Loucy (cell line): ENCODE data around the gene SOX4.

ENCODE experiments used
- H2AFZ ChIP-seq: fragments of 200-600 bp; sonication (generic); 2 replicates; pipeline ENCODE4 v1.6.0; 2016; ENCODE audit warnings: antibody characterized with exemption, mild to moderate bottlenecking, low read length, moderate library complexity
- H3F3A ChIP-seq: fragments of 200-600 bp; 2 replicates; pipeline ENCODE4 v1.6.0; 2016; ENCODE audit warnings: antibody characterized with exemption, low read depth, mild to moderate bottlenecking
- H3K27me3 ChIP-seq: fragments of 200-600 bp; sonication (generic); 2 replicates; pipeline ENCODE4 v1.6.1; 2014; ENCODE audit warnings: low read length, mild to moderate bottlenecking; ENCODE audit not compliant: insufficient read depth, poor library complexity, severe bottlenecking
- H3K36me3 ChIP-seq: fragments of 200-600 bp; sonication (generic); 2 replicates; pipeline ENCODE4 v1.6.1; 2016; ENCODE audit warnings: low read length; ENCODE audit not compliant: insufficient read depth
- H3K4me1 ChIP-seq: fragments of 200-600 bp; sonication (generic); 2 replicates; pipeline ENCODE4 v1.5.1; 2014; ENCODE audit warnings: low read length, mild to moderate bottlenecking; ENCODE audit not compliant: insufficient read depth, poor library complexity, severe bottlenecking
- H3K4me2 ChIP-seq: fragments of 200-600 bp; sonication (generic); 2 replicates; pipeline ENCODE4 v1.6.0; 2014; ENCODE audit warnings: antibody characterized with exemption, low read length, low read depth, mild to moderate bottlenecking; ENCODE audit not compliant: poor library complexity, severe bottlenecking
- H3K4me3 ChIP-seq: fragments of 200-600 bp; sonication (generic); 2 replicates; pipeline ENCODE4 v1.5.1; 2014; ENCODE audit warnings: low read length, mild to moderate bottlenecking, mixed read lengths; ENCODE audit not compliant: poor library complexity, severe bottlenecking
- H3K79me2 ChIP-seq: fragments of 200-600 bp; sonication (generic); 2 replicates; pipeline ENCODE4 v1.6.1; 2014; ENCODE audit warnings: low read length; ENCODE audit not compliant: insufficient read depth
- H3K9ac ChIP-seq: fragments of 200-600 bp; sonication (generic); 2 replicates; pipeline ENCODE4 v1.6.0; 2014; ENCODE audit warnings: mild to moderate bottlenecking, low read depth, low read length, moderate library complexity; ENCODE audit not compliant: poor library complexity, severe bottlenecking
- H3K9me2 ChIP-seq: fragments of 200-600 bp; sonication (generic); replicated peaks from 2 replicates; pipeline ENCODE4 v1.6.1; 2016; ENCODE audit warnings: low read depth, low read length, mixed read lengths
- H3K9me3 ChIP-seq: fragments of 200-600 bp; sonication (generic); 2 replicates; pipeline ENCODE4 v1.6.1; 2014; ENCODE audit warnings: mild to moderate bottlenecking, antibody characterized with exemption, low read length, low read depth; ENCODE audit not compliant: insufficient read depth
- H4K20me1 ChIP-seq: fragments of 200-600 bp; sonication (generic); 2 replicates; pipeline ENCODE4 v1.6.0; 2014; ENCODE audit warnings: antibody characterized with exemption, low read length, mild to moderate bottlenecking; ENCODE audit not compliant: insufficient read depth, poor library complexity, severe bottlenecking
- CTCF ChIP-seq: fragments of 200-600 bp; sonication (generic); conservative IDR thresholded peaks from 2 replicates; pipeline ENCODE4 v1.5.1; 2014; ENCODE audit warnings: mild to moderate bottlenecking, antibody characterized with exemption, low read length
- EZH2phosphoT487 ChIP-seq: fragments of 200-600 bp; IDR thresholded peaks from 2 replicates; pipeline ENCODE4 v1.6.1; 2018; ENCODE audit warnings: antibody characterized with exemption, mild to moderate bottlenecking, moderate library complexity, borderline replicate concordance

The SOX4 gene

GRCh38 chr6:21634582-21634981, 41.0 kb downstream of the SOX4 start:
- Histone ChIP-seq H3K9me2 (no peaks in the 10 kb centered on the region), H3K9ac (no peak overlapping the region), H4K20me1 (no peaks in the 10 kb centered on the region), H3K79me2 (no peaks in the 10 kb centered on the region), H3K4me3 (no peak overlapping the region), H3K4me2 (no peak overlapping the region), H3K9me3 (no peaks in the 10 kb centered on the region), H3K4me1 (no peaks in the 10 kb centered on the region), H3F3A (no peaks in the 10 kb centered on the region; the same call in 1 of the 2 replicates), H2AFZ (no peak overlapping the region), H3K36me3 (no peaks in the 10 kb centered on the region), H3K27me3 (no peaks in the 10 kb centered on the region)
- TF ChIP-seq CTCF (no peak), EZH2phosphoT487 (no peak)

GRCh38 chr6:21636876-21637275, 43.3 kb downstream of the SOX4 start:
- Histone ChIP-seq H4K20me1 (no peaks in the 10 kb centered on the region), H2AFZ (no peak overlapping the region), H3F3A (no peaks in the 10 kb centered on the region; the same call in 1 of the 2 replicates), H3K9me2 (no peaks in the 10 kb centered on the region), H3K4me3 (no peak overlapping the region), H3K79me2 (no peaks in the 10 kb centered on the region), H3K4me2 (no peak overlapping the region), H3K27me3 (no peaks in the 10 kb centered on the region), H3K9ac (no peak overlapping the region), H3K36me3 (no peaks in the 10 kb centered on the region), H3K9me3 (no peaks in the 10 kb centered on the region), H3K4me1 (no peaks in the 10 kb centered on the region)
- TF ChIP-seq CTCF = no peak
- no peak for TF ChIP-seq EZH2phosphoT487

GRCh38 chr6:21639316-21639715, 45.8 kb downstream of the SOX4 start:
- Histone ChIP-seq H3K4me3 (no peak overlapping the region), H3K4me1 (no peaks in the 10 kb centered on the region), H3K4me2 (no peak overlapping the region), H3K9me2 (no peaks in the 10 kb centered on the region), H4K20me1 (no peaks in the 10 kb centered on the region), H3K9me3 (no peaks in the 10 kb centered on the region), H3K27me3 (no peaks in the 10 kb centered on the region), H3K79me2 (no peaks in the 10 kb centered on the region), H3F3A (no peaks in the 10 kb centered on the region; the same call in 1 of the 2 replicates), H2AFZ (no peak overlapping the region), H3K9ac (no peak overlapping the region), H3K36me3 (no peaks in the 10 kb centered on the region)
- TF ChIP-seq CTCF = no peak
- TF ChIP-seq EZH2phosphoT487 = no peak
